ENCODE results near the gene DIAPH2. TPM values are rescaled to one million over a fixed set of nuclear protein-coding genes. Genes with fewer than 3 reads are reported as not detected.

Gene DIAPH2
- total RNA-seq, 4 donors from 2014 or later = 40.2 to 52.2 (median 44.8) TPM

GRCh38 chrX:97553833-97554232 lies 869.2 kb downstream of the DIAPH2 start:
- TF ChIP-seq CTCF (IDR thresholded peaks at IDR 0.05) (no peak), POLR2A (IDR thresholded peaks at IDR 0.05) (no peak), EP300 (IDR thresholded peaks at IDR 0.05) (no peak)
- Histone ChIP-seq H3K36me3 (no peaks in the 10 kb centered on the region), H3K4me3 (no peak overlapping the region), H3K27ac (no peak overlapping the region), H3K27me3 (peaks cover 0 to 8% of the 10 kb centered on the region in 2 donors), H3K9me3 (no peaks in the 10 kb centered on the region), H3K4me1 (no peaks in the 10 kb centered on the region)
- 73 to 76% methylated on average over 2 of the region's 2 CpGs for WGBS, 2 donors
- DNase-seq (ENCODE audit: low spot score in 2 of 2) = no peak

- Histone ChIP-seq H3K4me1 (no peaks in the 10 kb centered on the region), H3K27me3 (peaks cover 0 to 8% of the 10 kb centered on the region in 2 donors), H3K27ac (no peak overlapping the region), H3K36me3 (no peaks in the 10 kb centered on the region), H3K9me3 (no peaks in the 10 kb centered on the region), H3K4me3 (no peak overlapping the region)
- TF ChIP-seq CTCF (IDR thresholded peaks at IDR 0.05) (no peak), EP300 (IDR thresholded peaks at IDR 0.05) (no peak), POLR2A (IDR thresholded peaks at IDR 0.05) (no peak)
- no peak for DNase-seq (ENCODE audit: low spot score in 2 of 2)
- 81 to 92% methylated on average over 3 of the region's 3 CpGs for WGBS, 2 donors
These were observed 871.7 kb downstream of the DIAPH2 start for GRCh38 chrX:97556359-97556758.

GRCh38 chrX:97563531-97564133 lies 879.0 kb downstream of the DIAPH2 start:
- H3K36me3 ChIP-seq = no peaks in the 10 kb centered on the region

GRCh38 chrX:97564496-97564895 lies 879.9 kb downstream of the DIAPH2 start:
- Histone ChIP-seq H3K36me3 (no peaks in the 10 kb centered on the region), H3K27me3 (no peaks in the 10 kb centered on the region), H3K9me3 (no peaks in the 10 kb centered on the region), H3K27ac (no peak overlapping the region), H3K4me3 (no peak overlapping the region), H3K4me1 (peaks cover 0 to 11% (median 0%) of the 10 kb centered on the region in 4 donors)
- TF ChIP-seq CTCF (IDR thresholded peaks at IDR 0.05) (no peak), EP300 (IDR thresholded peaks at IDR 0.05) (no peak)
- no peak for DNase-seq (ENCODE audit: low spot score in 2 of 2)
- WGBS, 2 donors = 73 to 74% methylated on average over 2 of the region's 2 CpGs

More at GRCh38 chrX:97563531-97564133, 879.0 kb downstream of the DIAPH2 start:
- Histone ChIP-seq H3K27me3 (no peaks in the 10 kb centered on the region), H3K4me3 (peak overlapping the region; percentile 5 to 26 (median 8)), H3K4me1 (peaks cover 0 to 11% (median 0%) of the 10 kb centered on the region in 4 donors), H3K27ac (peak overlapping the region in 3 of 4 donors; percentile 23 to 67 (median 62)), H3K9me3 (no peaks in the 10 kb centered on the region)
- 0 to 24% methylated on average over 4 of the region's 4 CpGs for WGBS, 2 donors
- DNase-seq (ENCODE audit: low spot score in 2 of 2) = peak in 1 of 2 donors; percentile 7
- TF ChIP-seq CTCF (IDR thresholded peaks at IDR 0.05) = no peak
- peak in 1 of 2 donors; percentile 26 for TF ChIP-seq EP300 (IDR thresholded peaks at IDR 0.05)
- no peak for TF ChIP-seq POLR2A (IDR thresholded peaks at IDR 0.05)

- Histone ChIP-seq H3K36me3 (no peaks in the 10 kb centered on the region), H3K27ac (no peak overlapping the region), H3K27me3 (peaks cover 0 to 7% of the 10 kb centered on the region in 2 donors), H3K4me1 (no peaks in the 10 kb centered on the region), H3K9me3 (no peaks in the 10 kb centered on the region), H3K4me3 (no peak overlapping the region)
- 72% methylated on average over 5 of the region's 5 CpGs for WGBS, 2 donors
- DNase-seq (ENCODE audit: low spot score in 2 of 2) = no peak
- TF ChIP-seq EP300 (IDR thresholded peaks at IDR 0.05) (no peak), CTCF (IDR thresholded peaks at IDR 0.05) (no peak), POLR2A (IDR thresholded peaks at IDR 0.05) (no peak)
These were observed 902.5 kb downstream of the DIAPH2 start for GRCh38 chrX:97587171-97587570.

All from tibial nerve (tissue), 4 donors.